ENCODE measurements around the gene CHMP1B. TPM values are rescaled to one million over a fixed set of nuclear protein-coding genes. Genes with fewer than 3 reads are reported as not detected.

CHMP1B gene
- total RNA-seq, 1 donor from 2014 or later, result 56.1 TPM

GRCh38 chr18:11902522-11903292 lies 51.5 kb downstream of the CHMP1B start:
- peaks cover 5% of the 10 kb centered on the region for H3K9me3 Mint-ChIP-seq (ENCODE audit: unreplicated experiment)
- no peak overlapping the region for H3K27ac Mint-ChIP-seq (ENCODE audit: unreplicated experiment)
- H3K36me3 Mint-ChIP-seq (ENCODE audit: unreplicated experiment), result peaks cover 4% of the 10 kb centered on the region
- H3K4me1 Mint-ChIP-seq (ENCODE audit: low read depth, unreplicated experiment), result peaks cover 2% of the 10 kb centered on the region
- H3K27me3 Mint-ChIP-seq (ENCODE audit: unreplicated experiment), result no peaks in the 10 kb centered on the region
- DNase-seq, result no peak
- no peak for TF ChIP-seq CTCF (IDR thresholded peaks at IDR 0.05; ENCODE audit: partially characterized antibody, unreplicated experiment)
- H3K4me3 Mint-ChIP-seq (ENCODE audit: unreplicated experiment), result no peak overlapping the region

Other genes with a start within 250 kb of the CHMP1B start
- gene SLC35G4, start 241.8 kb upstream of the CHMP1B start, total RNA-seq (ENCODE audit: unreplicated experiment), result not detected
- gene GNAL, start 162.1 kb upstream of the CHMP1B start, total RNA-seq (ENCODE audit: unreplicated experiment), result 52.5 TPM
- gene MPPE1, start 56.9 kb downstream of the CHMP1B start, total RNA-seq (ENCODE audit: unreplicated experiment), result 31.8 TPM
- 103 TPM for gene IMPA2, start 130.1 kb downstream of the CHMP1B start, total RNA-seq (ENCODE audit: unreplicated experiment)
- gene ANKRD62, start 242.4 kb downstream of the CHMP1B start, total RNA-seq (ENCODE audit: unreplicated experiment), result 0.17 TPM

All from glutamatergic neuron (in vitro differentiated cells).